BJ (cell line): ENCODE results near the gene SNRNP25. TPM values are rescaled to one million over a fixed set of nuclear protein-coding genes. Genes with fewer than 3 reads are reported as not detected.

Source experiments
- CTCF ChIA-PET: fragments of 350-600 bp; formaldehyde crosslinking; extraction: SDS; loops from one replicate; lab custom pipeline; 2021; ENCODE audit warnings: antibody characterized with exemption, inconsistent platforms; lab: Yijun Ruan, JAX
- POLR2A ChIA-PET: fragments of 300-600 bp; sonication (Branson Sonifier 250); formaldehyde crosslinking; extraction: SDS; loops from one replicate; lab custom pipeline; 2021; ENCODE audit warnings: antibody characterized with exemption; lab: Charles Lee
- DNase-seq: peaks from one replicate; pipeline ENCODE4 v3.0.0-alpha.2; 2011; ENCODE audit warnings: low read depth
- H3K27me3 ChIP-seq: 2 replicates; pipeline ENCODE4 v1.6.0; 2011; ENCODE audit warnings: low read length; ENCODE audit not compliant: control insufficient read depth, insufficient read depth
- H3K36me3 ChIP-seq: 2 replicates; pipeline ENCODE4 v1.5.1; 2011; ENCODE audit warnings: low read length; ENCODE audit not compliant: control insufficient read depth, insufficient read depth
- H3K4me3 ChIP-seq: 2 replicates; pipeline ENCODE4 v1.5.1; 2011; ENCODE audit warnings: low read depth, mild to moderate bottlenecking, control low read depth, low read length
- CTCF ChIP-seq: IDR thresholded peaks from 2 replicates; pipeline ENCODE4 v1.5.1; 2011; ENCODE audit warnings: low read depth, mild to moderate bottlenecking, control low read depth, inconsistent platforms, low read length, moderate library complexity; ENCODE audit not compliant: insufficient read depth
- polyA plus RNA-seq: library from polyadenylated mRNA; depleted of rRNA; stranded (reverse); fragments of >200 nt; gene quantifications from 2 replicates; pipeline ENCODE4 v1.2.3, GENCODE V29; 2011

The SNRNP25 gene
- polyA plus RNA-seq, 1 experiment, result 34.6 TPM

GRCh38 chr16:94918-95265 is 41.3 kb downstream of the SNRNP25 start:
- peaks cover 20% of the 10 kb centered on the region for H3K36me3 ChIP-seq
- ChIA-PET CTCF (interaction anchor here (1.0 to 17.6 kb wide), 4 partner anchors 10 to 26 kb away, joined by 3 to 544 read pairs (median 31); partner anchors contain the start of genes MPG and RHBDF1), POLR2A (no interaction called here)
- no peak overlapping the region for H3K4me3 ChIP-seq
- no peaks in the 10 kb centered on the region for H3K27me3 ChIP-seq
- no peak for DNase-seq
- TF ChIP-seq CTCF, result no peak

- peak; percentile 99 for TF ChIP-seq CTCF
- Histone ChIP-seq H3K36me3 (peaks cover 20% of the 10 kb centered on the region), H3K27me3 (no peaks in the 10 kb centered on the region), H3K4me3 (no peak overlapping the region)
- POLR2A ChIA-PET, result interaction anchor here (0.7 to 1.1 kb wide), 3 partner anchors 31 to 40 kb away, joined by 3 to 7 read pairs (median 4); no protein-coding TSS in a partner anchor
- CTCF ChIA-PET, result interaction anchor here (0.6 to 17.6 kb wide), 18 partner anchors 10 to 267 kb away, joined by 3 to 544 read pairs (median 6); partner anchors contain the start of genes HBQ1, MPG, POLR3K and RHBDF1
- no peak for DNase-seq
Observed at GRCh38 chr16:96935-97381, 43.3 kb downstream of the SNRNP25 start.

- ChIA-PET CTCF (interaction anchor here (1.5 to 17.6 kb wide), 8 partner anchors 9 to 264 kb away, joined by 4 to 544 read pairs (median 18); partner anchors contain the start of genes HBQ1, MPG and RHBDF1), POLR2A (interaction anchor here (1.1 kb wide), 1 partner anchor 32 kb away, joined by 7 read pairs; no protein-coding TSS in a partner anchor)
- no peak for TF ChIP-seq CTCF
- peaks cover 19% of the 10 kb centered on the region for H3K36me3 ChIP-seq
- H3K4me3 ChIP-seq, result no peak overlapping the region
- H3K27me3 ChIP-seq, result no peaks in the 10 kb centered on the region
- DNase-seq, result no peak
Observed at GRCh38 chr16:97822-98221, 44.2 kb downstream of the SNRNP25 start.

GRCh38 chr16:100989-101388 is 47.4 kb downstream of the SNRNP25 start:
- POLR2A ChIA-PET, result no interaction called here
- Histone ChIP-seq H3K36me3 (peaks cover 28% of the 10 kb centered on the region), H3K27me3 (no peaks in the 10 kb centered on the region), H3K4me3 (no peak overlapping the region)
- TF ChIP-seq CTCF, result no peak
- CTCF ChIA-PET, result no interaction called here
- no peak for DNase-seq

- CTCF ChIA-PET, result interaction anchor here (1.0 to 1.7 kb wide), 3 partner anchors 12 to 261 kb away, joined by 4 to 11 read pairs (median 8); no protein-coding TSS in a partner anchor
- DNase-seq, result no peak
- POLR2A ChIA-PET, result no interaction called here
- Histone ChIP-seq H3K36me3 (peaks cover 27% of the 10 kb centered on the region), H3K4me3 (no peak overlapping the region), H3K27me3 (no peaks in the 10 kb centered on the region)
- TF ChIP-seq CTCF, result no peak
Observed at GRCh38 chr16:101586-101985, 48.0 kb downstream of the SNRNP25 start.
